A549 (cell line): Measurements from ENCODE around the gene PRR23E. TPM values are rescaled to one million over a fixed set of nuclear protein-coding genes. Genes with fewer than 3 reads are reported as not detected.

ENCODE experiments used
- ATAC-seq, 2 experiments: fragments of 200-7000 bp in 1 of 2; fragments of >200 bp in 1 of 2; cut with Nextera tagmentation in 1 of 2; cut with Tn5 transposase in 1 of 2; 3 replicates each; pipeline versions ENCODE4 v1.8.0 to v1.9.1; 2018 to 2020; ENCODE audit warnings: mild to moderate bottlenecking in 1 of 2, moderate library complexity in 1 of 2
- CTCF ChIA-PET: fragments of 300-600 bp; sonication (Branson Sonifier 250); formaldehyde crosslinking; extraction: SDS; loops from one replicate; lab custom pipeline; 2021; ENCODE audit warnings: antibody characterized with exemption, inconsistent platforms; lab: Yijun Ruan, JAX
- POLR2A ChIA-PET: fragments of 350-600 bp; formaldehyde crosslinking; extraction: SDS; loops from one replicate; lab custom pipeline; 2021; ENCODE audit warnings: antibody characterized with exemption, inconsistent platforms; lab: Yijun Ruan, JAX
- DNase-seq, 2 experiments: peaks; one replicate each; pipeline versions ENCODE4 v3.0.0 to v3.0.0-alpha.2; 2011 to 2016; ENCODE audit warnings: low read depth in 1 of 2, low spot score in 1 of 2
- FAIRE-seq: peaks from 2 replicates; lab custom pipeline; 2011; peaks lifted over from hg19 to GRCh38; lab: Jason Lieb, UNC
- H3K27ac ChIP-seq, 2 experiments: fragments of >200 bp; sonication (Bioruptor Twin); formaldehyde crosslinking; 3 replicates each; pipeline ENCODE4 v1.5.1; 2016 to 2017
- H3K4me1 ChIP-seq: fragments of >200 bp; sonication (Bioruptor Twin); formaldehyde crosslinking; 3 replicates; pipeline ENCODE4 v1.6.1; 2016
- H3K4me2 ChIP-seq: fragments of >200 bp; sonication (Bioruptor Twin); formaldehyde crosslinking; 3 replicates; pipeline ENCODE4 v1.6.1; 2016
- H3K4me3 ChIP-seq: fragments of >200 bp; sonication (Bioruptor Twin); formaldehyde crosslinking; 3 replicates; pipeline ENCODE4 v1.5.1; 2016
- H3K9me3 ChIP-seq: fragments of >200 bp; sonication (Bioruptor Twin); formaldehyde crosslinking; 3 replicates; pipeline ENCODE4 v1.6.1; 2016
- CEBPB ChIP-seq, 2 experiments: fragments of >200 bp in 1 of 2; sonication (Bioruptor Twin) in 1 of 2; formaldehyde crosslinking in 1 of 2; IDR thresholded peaks; 2 replicates each; pipeline ENCODE4 v1.6.1; 2012 to 2016
- CHD4 ChIP-seq: fragments of 200-600 bp; sonication (generic); IDR thresholded peaks from 2 replicates; pipeline ENCODE4 v1.6.1; 2016; ENCODE audit warnings: antibody characterized with exemption, mild to moderate bottlenecking, borderline replicate concordance
- ESRRA ChIP-seq: fragments of 150-350 bp; IDR thresholded peaks from 2 replicates; pipeline ENCODE4 v1.6.1; 2014; ENCODE audit warnings: mild to moderate bottlenecking, low read length, borderline replicate concordance
- FOSB ChIP-seq: fragments of 250-450 bp; sonication (Bioruptor Pico); IDR thresholded peaks from 2 replicates; pipeline ENCODE4 v1.5.0; 2020; ENCODE audit warnings: mild to moderate bottlenecking, moderate library complexity
- GATA3 ChIP-seq: IDR thresholded peaks from 2 replicates; pipeline ENCODE4 v1.6.1; 2012; ENCODE audit warnings: borderline replicate concordance
- HDAC2 ChIP-seq: fragments of 200-600 bp; sonication (generic); IDR thresholded peaks from 2 replicates; pipeline ENCODE4 v1.6.1; 2016
- HES2 ChIP-seq: fragments of >200 bp; sonication (Bioruptor Twin); formaldehyde crosslinking; IDR thresholded peaks from 2 replicates; pipeline ENCODE4 v1.6.1; 2016
- HOXA7 ChIP-seq: fragments of 250-450 bp; sonication (Bioruptor Pico); IDR thresholded peaks from 2 replicates; pipeline ENCODE4 v1.5.0; 2020; ENCODE audit warnings: mild to moderate bottlenecking, moderate library complexity
- HOXB13 ChIP-seq: fragments of 250-450 bp; sonication (Bioruptor Pico); IDR thresholded peaks from 2 replicates; pipeline ENCODE4 v1.5.0; 2020; ENCODE audit warnings: low read depth, mild to moderate bottlenecking, moderate library complexity
- KDM1A ChIP-seq: fragments of 200-600 bp; sonication (generic); IDR thresholded peaks from 2 replicates; pipeline ENCODE4 v1.6.1; 2016; ENCODE audit warnings: low read depth, mild to moderate bottlenecking
- KDM5A ChIP-seq: fragments of 200-600 bp; sonication (generic); IDR thresholded peaks from 2 replicates; pipeline ENCODE4 v1.6.1; 2016; ENCODE audit warnings: antibody characterized with exemption, mild to moderate bottlenecking
- MAFK ChIP-seq: fragments of 450-650 bp; IDR thresholded peaks from 2 replicates; pipeline ENCODE4 v1.6.1; 2014; ENCODE audit not compliant: partially characterized antibody
- MAX ChIP-seq: IDR thresholded peaks from 2 replicates; pipeline ENCODE4 v1.6.1; 2012
- NR3C1 ChIP-seq: fragments of >200 bp; sonication (Bioruptor Twin); formaldehyde crosslinking; IDR thresholded peaks from 3 replicates; pipeline ENCODE4 v1.6.1; 2017
- RAD21 ChIP-seq, 2 experiments: fragments of >200 bp in 1 of 2; sonication (Bioruptor Twin) in 1 of 2; formaldehyde crosslinking in 1 of 2; IDR thresholded peaks in 1 of 2; conservative IDR thresholded peaks in 1 of 2; 2 replicates in 1 of 2; 3 replicates in 1 of 2; pipeline ENCODE4 v1.6.1; 2012 to 2018; ENCODE audit warnings: inconsistent platforms in 1 of 2
- RARB ChIP-seq: fragments of 250-450 bp; sonication (Bioruptor Pico); IDR thresholded peaks from 2 replicates; pipeline ENCODE4 v1.8.0; 2021; ENCODE audit warnings: mild to moderate bottlenecking, moderate library complexity
- RCOR1 ChIP-seq: fragments of 150-350 bp; IDR thresholded peaks from 2 replicates; pipeline ENCODE4 v1.6.1; 2014; ENCODE audit warnings: antibody characterized with exemption, low read length, low read depth
- TP53 ChIP-seq: fragments of 250-450 bp; sonication (Bioruptor Pico); IDR thresholded peaks from 2 replicates; pipeline ENCODE4 v1.5.0; 2021; ENCODE audit warnings: mild to moderate bottlenecking, moderate library complexity
- ZNF302 ChIP-seq: fragments of 250-450 bp; sonication (Bioruptor Pico); IDR thresholded peaks from 2 replicates; pipeline ENCODE4 v1.9.0; 2021; ENCODE audit warnings: inconsistent platforms, mild to moderate bottlenecking, moderate library complexity
- ZSCAN20 ChIP-seq: fragments of 250-450 bp; sonication (Bioruptor Pico); IDR thresholded peaks from 2 replicates; pipeline ENCODE4 v1.8.0; 2022; ENCODE audit warnings: mild to moderate bottlenecking, moderate library complexity
- WGBS: methylation state at CpG from one replicate; pipeline ENCODE4 v1.1.6; 2017; ENCODE audit errors: missing lambda C conversion rate; 5-methylcytosine and 5-hydroxymethylcytosine counted together
- polyA plus RNA-seq, 4 experiments: library from polyadenylated mRNA; depleted of rRNA in 3 of 4; stranded (reverse); fragments of >200 nt; fragmentation: RNase III in 1 of 4; extraction: RNeasy Plus Mini Kit Qiagen cat#74134 plus additional on column Dnase treatment in 1 of 4; gene quantifications; 2 replicates in 3 of 4; 3 replicates in 1 of 4; pipeline ENCODE4 v1.2.3, GENCODE V29; 2011 to 2017
- TF ChIP-seq, protein P1 (sequence below): IDR thresholded peaks from 2 replicates; pipeline ENCODE4 v1.6.1; 2012; ENCODE audit warnings: low read depth, borderline replicate concordance
- TF ChIP-seq, protein P2 (sequence below): IDR thresholded peaks from 2 replicates; pipeline ENCODE4 v1.6.1; 2012

The PRR23E gene
- polyA plus RNA-seq, 2 of the 4 experiments (the other 2 are of a cell fraction): not detected

- POLR2A ChIA-PET: no interaction called here
- WGBS: 29% methylated on average over 6 of the region's 6 CpGs
- CTCF ChIA-PET: no interaction called here
- H3K4me2 ChIP-seq: no peak overlapping the region
- no peak overlapping the region for H3K27ac ChIP-seq
- FAIRE-seq: no peak
- no peak for ATAC-seq
- no peak for DNase-seq
- no peaks in the 10 kb centered on the region for H3K9me3 ChIP-seq
- H3K4me3 ChIP-seq: no peak overlapping the region
- TF ChIP-seq HES2 (no peak), CEBPB (IDR thresholded peaks at IDR 0.05) (no peak), ZSCAN20 (CRISPR knock-in tag) (no peak), NR3C1 (no peak), KDM1A (no peak), HDAC2 (no peak), MAFK (no peak), KDM5A (no peak), FOSB (CRISPR knock-in tag) (no peak), RARB (CRISPR knock-in tag) (no peak), HOXA7 (CRISPR knock-in tag) (no peak), RAD21 (conservative IDR thresholded peaks at IDR 0.05 in 1 of 2, IDR thresholded peaks at IDR 0.05 in 1 of 2) (no peak), GATA3 (no peak), MAX (no peak), ZNF302 (CRISPR knock-in tag) (no peak), HOXB13 (CRISPR knock-in tag) (no peak)
- TF ChIP-seq, protein P1, sequence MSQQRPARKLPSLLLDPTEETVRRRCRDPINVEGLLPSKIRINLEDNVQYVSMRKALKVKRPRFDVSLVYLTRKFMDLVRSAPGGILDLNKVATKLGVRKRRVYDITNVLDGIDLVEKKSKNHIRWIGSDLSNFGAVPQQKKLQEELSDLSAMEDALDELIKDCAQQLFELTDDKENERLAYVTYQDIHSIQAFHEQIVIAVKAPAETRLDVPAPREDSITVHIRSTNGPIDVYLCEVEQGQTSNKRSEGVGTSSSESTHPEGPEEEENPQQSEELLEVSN: no peak
- TF ChIP-seq, protein P2, sequence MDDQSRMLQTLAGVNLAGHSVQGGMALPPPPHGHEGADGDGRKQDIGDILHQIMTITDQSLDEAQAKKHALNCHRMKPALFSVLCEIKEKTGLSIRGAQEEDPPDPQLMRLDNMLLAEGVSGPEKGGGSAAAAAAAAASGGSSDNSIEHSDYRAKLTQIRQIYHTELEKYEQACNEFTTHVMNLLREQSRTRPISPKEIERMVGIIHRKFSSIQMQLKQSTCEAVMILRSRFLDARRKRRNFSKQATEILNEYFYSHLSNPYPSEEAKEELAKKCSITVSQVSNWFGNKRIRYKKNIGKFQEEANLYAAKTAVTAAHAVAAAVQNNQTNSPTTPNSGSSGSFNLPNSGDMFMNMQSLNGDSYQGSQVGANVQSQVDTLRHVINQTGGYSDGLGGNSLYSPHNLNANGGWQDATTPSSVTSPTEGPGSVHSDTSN: no peak
- H3K4me1 ChIP-seq: no peaks in the 10 kb centered on the region
These were observed 24.7 kb upstream of the PRR23E start for GRCh38 chr3:127168271-127168670.

GRCh38 chr3:127170814-127171213 lies 22.1 kb upstream of the PRR23E start:
- no peaks in the 10 kb centered on the region for H3K4me1 ChIP-seq
- DNase-seq (peak in 1 of 2 experiments; percentile 4), ATAC-seq (peak in 1 of 2 experiments; percentile 45; a peak in 1 of 6 replicates), FAIRE-seq (no peak)
- POLR2A ChIA-PET: no interaction called here
- no peak overlapping the region for H3K27ac ChIP-seq
- no peak overlapping the region for H3K4me2 ChIP-seq
- 26% methylated on average over 5 of the region's 7 CpGs for WGBS
- TF ChIP-seq RCOR1 (no peak), HOXB13 (CRISPR knock-in tag) (no peak), CHD4 (no peak), HES2 (no peak), ESRRA (no peak), TP53 (CRISPR knock-in tag) (no peak)
- TF ChIP-seq, protein P2: no peak
- TF ChIP-seq, all 56 proteins: peak for 0
- CTCF ChIA-PET: interaction anchor here (1.3 kb wide), 1 partner anchor 51 kb away, joined by 3 read pairs; no protein-coding TSS in a partner anchor
- Histone ChIP-seq H3K4me3 (no peak overlapping the region), H3K9me3 (no peaks in the 10 kb centered on the region)
